SU-DHL-6 (cell line): ENCODE measurements around the gene DNAH17.

Experiments
- H2AFZ ChIP-seq: fragments of 200-600 bp; sonication (generic); 2 replicates; pipeline ENCODE4 v1.6.1; 2014; ENCODE audit warnings: low read depth, mild to moderate bottlenecking, moderate library complexity, mixed read lengths, antibody characterized with exemption, low read length; ENCODE audit not compliant: severe bottlenecking
- H3F3A ChIP-seq: fragments of 200-600 bp; shearing (Covaris generic); 2 replicates; pipeline ENCODE4 v1.6.0; 2016; ENCODE audit warnings: antibody characterized with exemption, mild to moderate bottlenecking; ENCODE audit not compliant: insufficient read depth
- H3K27ac ChIP-seq: fragments of 200-600 bp; sonication (generic); 2 replicates; pipeline ENCODE4 v1.5.1; 2016; ENCODE audit warnings: low read depth, mild to moderate bottlenecking, low read length, moderate library complexity, mixed read lengths
- H3K27me3 ChIP-seq: fragments of 200-600 bp; sonication (generic), shearing (Covaris generic); 2 replicates; pipeline ENCODE4 v1.6.0; 2014; ENCODE audit warnings: mild to moderate bottlenecking, low read length
- H3K36me3 ChIP-seq: fragments of 200-600 bp; sonication (generic); 2 replicates; pipeline ENCODE4 v1.6.1; 2014; ENCODE audit warnings: mild to moderate bottlenecking, low read length, mixed read lengths
- H3K4me2 ChIP-seq: fragments of 300-600, 200-600 bp; shearing (Covaris generic), sonication (generic); 2 replicates; pipeline ENCODE4 v1.6.0; 2014; ENCODE audit warnings: low read length, low read depth, mild to moderate bottlenecking; ENCODE audit not compliant: poor library complexity, severe bottlenecking
- H3K4me3 ChIP-seq: fragments of 200-600 bp; sonication (generic); 2 replicates; pipeline ENCODE4 v1.5.1; 2014; ENCODE audit warnings: antibody characterized with exemption, low read length, mild to moderate bottlenecking, mixed read lengths; ENCODE audit not compliant: insufficient read depth, poor library complexity, severe bottlenecking
- H3K79me2 ChIP-seq: fragments of 200-600 bp; sonication (generic); 2 replicates; pipeline ENCODE4 v1.6.1; 2014; ENCODE audit warnings: mild to moderate bottlenecking, low read length, moderate library complexity; ENCODE audit not compliant: insufficient read depth
- H3K9ac ChIP-seq: fragments of 200-600 bp; sonication (generic); 2 replicates; pipeline ENCODE4 v1.7.0; 2014; ENCODE audit warnings: mild to moderate bottlenecking, low read length
- H3K9me2 ChIP-seq: fragments of 200-600 bp; sonication (generic); replicated peaks from 2 replicates; pipeline ENCODE4 v1.6.1; 2014; ENCODE audit warnings: low read length; ENCODE audit not compliant: insufficient read depth
- H3K9me3 ChIP-seq: fragments of 200-600 bp; sonication (generic); 2 replicates; pipeline ENCODE4 v1.6.1; 2014; ENCODE audit warnings: low read length, mixed read lengths; ENCODE audit not compliant: insufficient read depth
- H4K20me1 ChIP-seq: fragments of 200-600 bp; sonication (generic); 2 replicates; pipeline ENCODE4 v1.6.1; 2014; ENCODE audit warnings: low read depth, mild to moderate bottlenecking, antibody characterized with exemption, low read length, moderate library complexity, mixed read lengths
- CTCF ChIP-seq: fragments of 200-600 bp; sonication (generic); IDR thresholded peaks from one replicate; pipeline ENCODE4 v1.5.1; 2017; ENCODE audit warnings: antibody characterized with exemption, mild to moderate bottlenecking, low read length, moderate library complexity; ENCODE audit not compliant: insufficient read depth, poor library complexity, severe bottlenecking
- EZH2phosphoT487 ChIP-seq: fragments of 200-600 bp; sonication (generic), shearing (Covaris generic); conservative IDR thresholded peaks from 2 replicates; pipeline ENCODE4 v1.6.1; 2018; ENCODE audit warnings: mild to moderate bottlenecking, antibody characterized with exemption, low read length, moderate library complexity, mixed read lengths

Gene DNAH17

GRCh38 chr17:78498848-78499247 is 78.3 kb downstream of the DNAH17 start:
- no peak overlapping the region for H3K27ac ChIP-seq
- H3K4me2 ChIP-seq, result no peak overlapping the region
- TF ChIP-seq EZH2phosphoT487, result no peak
- no peaks in the 10 kb centered on the region for H3K36me3 ChIP-seq
- no peaks in the 10 kb centered on the region for H3K27me3 ChIP-seq
- no peak overlapping the region for H2AFZ ChIP-seq
- no peaks in the 10 kb centered on the region for H3F3A ChIP-seq
- H3K4me3 ChIP-seq, result no peak overlapping the region
- H3K79me2 ChIP-seq, result no peaks in the 10 kb centered on the region
- H3K9ac ChIP-seq, result no peak overlapping the region
- no peaks in the 10 kb centered on the region for H4K20me1 ChIP-seq
- H3K9me2 ChIP-seq, result no peaks in the 10 kb centered on the region
- H3K9me3 ChIP-seq, result no peaks in the 10 kb centered on the region

GRCh38 chr17:78497115-78497540 is 80.1 kb downstream of the DNAH17 start:
- no peaks in the 10 kb centered on the region for H3K79me2 ChIP-seq
- no peak overlapping the region for H3K4me2 ChIP-seq
- TF ChIP-seq CTCF, result peak; percentile 54
- TF ChIP-seq EZH2phosphoT487, result no peak
- no peak overlapping the region for H3K27ac ChIP-seq
- no peak overlapping the region for H2AFZ ChIP-seq
- no peaks in the 10 kb centered on the region for H4K20me1 ChIP-seq
- H3K4me3 ChIP-seq, result no peak overlapping the region
- H3K36me3 ChIP-seq, result no peaks in the 10 kb centered on the region
- H3K9ac ChIP-seq, result no peak overlapping the region
- no peaks in the 10 kb centered on the region for H3K9me3 ChIP-seq
- H3F3A ChIP-seq, result no peaks in the 10 kb centered on the region
- H3K9me2 ChIP-seq, result no peaks in the 10 kb centered on the region
- H3K27me3 ChIP-seq, result no peaks in the 10 kb centered on the region

- no peaks in the 10 kb centered on the region for H3K9me2 ChIP-seq
Observed at GRCh38 chr17:78496311-78496710, 80.9 kb downstream of the DNAH17 start.

GRCh38 chr17:78495634-78496033 is 81.6 kb downstream of the DNAH17 start:
- Histone ChIP-seq H4K20me1 (no peaks in the 10 kb centered on the region), H3K9me3 (no peaks in the 10 kb centered on the region), H3K4me3 (no peak overlapping the region), H3K9ac (no peak overlapping the region), H3K4me2 (no peak overlapping the region), H2AFZ (no peak overlapping the region), H3K36me3 (no peaks in the 10 kb centered on the region), H3K27ac (no peak overlapping the region), H3K9me2 (no peaks in the 10 kb centered on the region), H3K79me2 (no peaks in the 10 kb centered on the region), H3F3A (no peaks in the 10 kb centered on the region), H3K27me3 (no peaks in the 10 kb centered on the region)
- TF ChIP-seq EZH2phosphoT487 (no peak), CTCF (no peak)

More at GRCh38 chr17:78496311-78496710, 80.9 kb downstream of the DNAH17 start:
- TF ChIP-seq CTCF, result no peak
- TF ChIP-seq EZH2phosphoT487, result no peak
- no peaks in the 10 kb centered on the region for H3F3A ChIP-seq
- H3K4me3 ChIP-seq, result no peak overlapping the region
- H3K27ac ChIP-seq, result no peak overlapping the region
- H3K9ac ChIP-seq, result no peak overlapping the region
- no peaks in the 10 kb centered on the region for H4K20me1 ChIP-seq
- H3K4me2 ChIP-seq, result no peak overlapping the region
- H2AFZ ChIP-seq, result no peak overlapping the region
- H3K79me2 ChIP-seq, result no peaks in the 10 kb centered on the region
- H3K9me3 ChIP-seq, result no peaks in the 10 kb centered on the region
- no peaks in the 10 kb centered on the region for H3K27me3 ChIP-seq
- H3K36me3 ChIP-seq, result no peaks in the 10 kb centered on the region
